Measurements from ENCODE around the gene PIK3R3. TPM values are rescaled to one million over a fixed set of nuclear protein-coding genes. Genes with fewer than 3 reads are reported as not detected.

The PIK3R3 gene
- total and polyA plus RNA-seq, 9 of the 15 experiments (the other 6 are each of a cell fraction or from before 2014, with no cell fraction given) = 1.4 to 7.7 (median 4.6) TPM

GRCh38 chr1:46036894-46037839, 95.3 kb downstream of the PIK3R3 start (continued):
- TF ChIP-seq ASH1L (IDR thresholded peaks at IDR 0.05; ENCODE audit: borderline replicate concordance, low read depth, partially characterized antibody) (no peak), HDGF (IDR thresholded peaks at IDR 0.05) (0 out of 2 replicates have a peak, but pooled peaks have one; percentile 26), NR2C2 (CRISPR knock-in tag; IDR thresholded peaks at IDR 0.05) (peak; percentile 62; the same call in 1 of the 2 replicates), NR2C2 (tag; IDR thresholded peaks at IDR 0.05) (no peak), POLR2A (conservative IDR thresholded peaks at IDR 0.05) (peak; percentile 71), RAD21 (CRISPR knock-in tag; conservative IDR thresholded peaks at IDR 0.05 in 1 of 2, IDR thresholded peaks at IDR 0.05 in 1 of 2) (peak; percentile 100), HNRNPK (IDR thresholded peaks at IDR 0.05; ENCODE audit: low read depth, low read length, poor library complexity, severe bottlenecking) (no peak), U2AF2 (optimal IDR thresholded peaks at IDR 0.05; ENCODE audit: low read depth, low read length) (no peak), MCM5 (IDR thresholded peaks at IDR 0.05; ENCODE audit: low read depth) (no peak), KLF6 (CRISPR knock-in tag; IDR thresholded peaks at IDR 0.05; ENCODE audit: borderline replicate concordance) (0 out of 2 replicates have a peak, but pooled peaks have one; percentile 35), ZNF76 (CRISPR knock-in tag; IDR thresholded peaks at IDR 0.05; ENCODE audit: borderline replicate concordance) (0 out of 2 replicates have a peak, but pooled peaks have one; percentile 53), PCBP2 (IDR thresholded peaks at IDR 0.05; ENCODE audit: low read depth, low read length, poor library complexity, severe bottlenecking) (no peak), ELF1 (tag; IDR thresholded peaks at IDR 0.05) (no peak), HCFC1 (IDR thresholded peaks at IDR 0.05; ENCODE audit: low read depth, low read length) (no peak), ZNF140 (CRISPR knock-in tag; IDR thresholded peaks at IDR 0.05) (no peak), RAD51 (IDR thresholded peaks at IDR 0.05; ENCODE audit: borderline replicate concordance, low read depth) (no peak), ETV5 (CRISPR knock-in tag; IDR thresholded peaks at IDR 0.05; ENCODE audit: low read depth) (0 out of 2 replicates have a peak, but pooled peaks have one; percentile 10), SRF (CRISPR knock-in tag; IDR thresholded peaks at IDR 0.05) (peak; percentile 39 to 50; a peak in 2 of 4 replicates), E2F5 (CRISPR knock-in tag; IDR thresholded peaks at IDR 0.05) (peak; percentile 69; the same call in 1 of the 2 replicates), KAT8 (IDR thresholded peaks at IDR 0.05; ENCODE audit: low read depth) (no peak)
- TF ChIP-seq, protein P1, sequence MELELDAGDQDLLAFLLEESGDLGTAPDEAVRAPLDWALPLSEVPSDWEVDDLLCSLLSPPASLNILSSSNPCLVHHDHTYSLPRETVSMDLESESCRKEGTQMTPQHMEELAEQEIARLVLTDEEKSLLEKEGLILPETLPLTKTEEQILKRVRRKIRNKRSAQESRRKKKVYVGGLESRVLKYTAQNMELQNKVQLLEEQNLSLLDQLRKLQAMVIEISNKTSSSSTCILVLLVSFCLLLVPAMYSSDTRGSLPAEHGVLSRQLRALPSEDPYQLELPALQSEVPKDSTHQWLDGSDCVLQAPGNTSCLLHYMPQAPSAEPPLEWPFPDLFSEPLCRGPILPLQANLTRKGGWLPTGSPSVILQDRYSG (tag; conservative IDR thresholded peaks at IDR 0.05; ENCODE audit: low read depth) = no peak
- TF ChIP-seq, protein P2, sequence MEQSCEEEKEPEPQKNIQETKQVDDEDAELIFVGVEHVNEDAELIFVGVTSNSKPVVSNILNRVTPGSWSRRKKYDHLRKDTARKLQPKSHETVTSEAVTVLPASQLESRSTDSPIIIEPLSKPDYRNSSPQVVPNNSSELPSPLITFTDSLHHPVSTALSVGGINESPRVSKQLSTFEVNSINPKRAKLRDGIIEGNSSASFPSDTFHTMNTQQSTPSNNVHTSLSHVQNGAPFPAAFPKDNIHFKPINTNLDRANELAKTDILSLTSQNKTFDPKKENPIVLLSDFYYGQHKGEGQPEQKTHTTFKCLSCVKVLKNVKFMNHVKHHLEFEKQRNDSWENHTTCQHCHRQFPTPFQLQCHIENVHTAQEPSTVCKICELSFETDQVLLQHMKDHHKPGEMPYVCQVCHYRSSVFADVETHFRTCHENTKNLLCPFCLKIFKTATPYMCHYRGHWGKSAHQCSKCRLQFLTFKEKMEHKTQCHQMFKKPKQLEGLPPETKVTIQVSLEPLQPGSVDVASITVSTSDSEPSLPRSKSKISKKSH (CRISPR knock-in tag; IDR thresholded peaks at IDR 0.05) = no peak
- TF ChIP-seq, protein P3, sequence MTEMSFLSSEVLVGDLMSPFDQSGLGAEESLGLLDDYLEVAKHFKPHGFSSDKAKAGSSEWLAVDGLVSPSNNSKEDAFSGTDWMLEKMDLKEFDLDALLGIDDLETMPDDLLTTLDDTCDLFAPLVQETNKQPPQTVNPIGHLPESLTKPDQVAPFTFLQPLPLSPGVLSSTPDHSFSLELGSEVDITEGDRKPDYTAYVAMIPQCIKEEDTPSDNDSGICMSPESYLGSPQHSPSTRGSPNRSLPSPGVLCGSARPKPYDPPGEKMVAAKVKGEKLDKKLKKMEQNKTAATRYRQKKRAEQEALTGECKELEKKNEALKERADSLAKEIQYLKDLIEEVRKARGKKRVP (CRISPR knock-in tag; IDR thresholded peaks at IDR 0.05) = 0 out of 2 replicates have a peak, but pooled peaks have one; percentile 23

Measured in K562 (cell line).